Activated CD8-positive, alpha-beta T cell treated with anti-CD3 and anti-CD28 coated beads for 36 hours (primary cell): ENCODE measurements around the gene PGM5. TPM values are rescaled to one million over a fixed set of nuclear protein-coding genes. Genes with fewer than 3 reads are reported as not detected.

Experiments
- ATAC-seq: fragments of 200-7000 bp; cut with Tn5 transposase; one replicate; pipeline ENCODE4 v1.10.0; 2021; ENCODE audit warnings: mild to moderate bottlenecking, moderate library complexity
- CTCF ChIA-PET: fragments of 350-600 bp; sonication (Branson Sonifier 250); formaldehyde crosslinking; loops from one replicate; lab custom pipeline; 2021; ENCODE audit warnings: antibody characterized with exemption; lab: Charles Lee
- POLR2A ChIA-PET: fragments of 350-600 bp; sonication (Branson Sonifier 250); formaldehyde crosslinking; loops from one replicate; lab custom pipeline; 2021; ENCODE audit warnings: antibody characterized with exemption; lab: Charles Lee
- DNase-seq: peaks from one replicate; pipeline ENCODE4 v3.0.0-alpha.2; 2020
- H3K27ac Mint-ChIP-seq: one replicate; pipeline ENCODE4 v1.8.0; 2021; ENCODE audit warnings: mild to moderate bottlenecking, mixed read lengths
- H3K27me3 Mint-ChIP-seq: one replicate; pipeline ENCODE4 v1.8.0; 2021; ENCODE audit warnings: mixed read lengths
- H3K36me3 Mint-ChIP-seq: one replicate; pipeline ENCODE4 v1.8.0; 2021; ENCODE audit warnings: low read depth, mixed read lengths
- H3K4me1 Mint-ChIP-seq: one replicate; pipeline ENCODE4 v1.8.0; 2021; ENCODE audit warnings: low read depth, mixed read lengths
- H3K4me3 Mint-ChIP-seq: one replicate; pipeline ENCODE4 v1.8.0; 2021; ENCODE audit warnings: mild to moderate bottlenecking, moderate library complexity, mixed read lengths
- H3K9me3 Mint-ChIP-seq: one replicate; pipeline ENCODE4 v1.8.0; 2021; ENCODE audit warnings: mixed read lengths
- CTCF ChIP-seq: fragments of 200-600 bp; IDR thresholded peaks from one replicate; pipeline ENCODE4 v1.8.0; 2022; ENCODE audit warnings: antibody characterized with exemption, mild to moderate bottlenecking
- intact Hi-C: fragments of 100-400 bp; cut with micrococcal nuclease; formaldehyde crosslinking; loops from one replicate; pipeline ENCODE4 v1.10.0; 2022
- total RNA-seq, 2 experiments: library from RNA; stranded (reverse); gene quantifications; one replicate each; pipeline ENCODE4 v1.2.3, GENCODE V29; 2021

The PGM5 gene
- total RNA-seq, 2 experiments from 2014 or later, result not detected

- DNase-seq (no peak), ATAC-seq (no peak)
- Mint-ChIP-seq H3K36me3 (no peaks in the 10 kb centered on the region), H3K9me3 (no peaks in the 10 kb centered on the region), H3K27ac (no peak overlapping the region), H3K4me1 (no peaks in the 10 kb centered on the region), H3K27me3 (peaks cover 4% of the 10 kb centered on the region), H3K4me3 (no peak overlapping the region)
- POLR2A ChIA-PET, result no interaction called here
- CTCF ChIA-PET, result no interaction called here
- no peak for TF ChIP-seq CTCF
- intact Hi-C loops, result no loop called here
Measured at GRCh38 chr9:68454579-68455334, 98.3 kb downstream of the PGM5 start.

GRCh38 chr9:68455451-68455850 lies 99.0 kb downstream of the PGM5 start:
- Mint-ChIP-seq H3K9me3 (no peaks in the 10 kb centered on the region), H3K27ac (no peak overlapping the region), H3K4me1 (no peaks in the 10 kb centered on the region), H3K4me3 (no peak overlapping the region), H3K27me3 (peaks cover 4% of the 10 kb centered on the region), H3K36me3 (no peaks in the 10 kb centered on the region)
- ChIA-PET CTCF (no interaction called here), POLR2A (no interaction called here)
- no peak for DNase-seq
- no peak for TF ChIP-seq CTCF
- no peak for ATAC-seq
- intact Hi-C loops, result no loop called here

GRCh38 chr9:68457803-68458202 lies 101.4 kb downstream of the PGM5 start:
- ATAC-seq (no peak), DNase-seq (no peak)
- H3K9me3 Mint-ChIP-seq, result no peaks in the 10 kb centered on the region
- no peaks in the 10 kb centered on the region for H3K36me3 Mint-ChIP-seq
- ChIA-PET POLR2A (no interaction called here), CTCF (no interaction called here)
- no peak for TF ChIP-seq CTCF
- H3K27me3 Mint-ChIP-seq, result peaks cover 7% of the 10 kb centered on the region
- intact Hi-C loops, result no loop called here
- no peak overlapping the region for H3K27ac Mint-ChIP-seq
- H3K4me3 Mint-ChIP-seq, result no peak overlapping the region
- no peaks in the 10 kb centered on the region for H3K4me1 Mint-ChIP-seq

GRCh38 chr9:68458918-68459317 lies 102.5 kb downstream of the PGM5 start:
- intact Hi-C loops, result no loop called here
- Mint-ChIP-seq H3K27me3 (peaks cover 9% of the 10 kb centered on the region), H3K9me3 (no peaks in the 10 kb centered on the region), H3K27ac (no peak overlapping the region), H3K36me3 (no peaks in the 10 kb centered on the region), H3K4me3 (no peak overlapping the region), H3K4me1 (no peaks in the 10 kb centered on the region)
- no peak for TF ChIP-seq CTCF
- POLR2A ChIA-PET, result no interaction called here
- no peak for ATAC-seq
- DNase-seq, result no peak
- CTCF ChIA-PET, result no interaction called here

- ATAC-seq (no peak), DNase-seq (no peak)
- no peaks in the 10 kb centered on the region for H3K36me3 Mint-ChIP-seq
- H3K27ac Mint-ChIP-seq, result no peak overlapping the region
- ChIA-PET CTCF (no interaction called here), POLR2A (no interaction called here)
- no peak for TF ChIP-seq CTCF
- peaks cover 9% of the 10 kb centered on the region for H3K27me3 Mint-ChIP-seq
- intact Hi-C loops, result no loop called here
- H3K9me3 Mint-ChIP-seq, result no peaks in the 10 kb centered on the region
- H3K4me1 Mint-ChIP-seq, result no peaks in the 10 kb centered on the region
- no peak overlapping the region for H3K4me3 Mint-ChIP-seq
Measured at GRCh38 chr9:68462105-68462775, 105.8 kb downstream of the PGM5 start.
